Spleen (tissue), 11 donors: ENCODE data around the gene MRPL3. TPM values are rescaled to one million over a fixed set of nuclear protein-coding genes. Genes with fewer than 3 reads are reported as not detected.

Experiments
- DNase-seq: peaks from one replicate; pipeline ENCODE4 v3.0.0-alpha.2; 2020
- H3K27ac ChIP-seq, 8 donors: fragments of 200-600 bp; sonication (generic) in 7 of 8; 1 replicate in 4 of 8; 2 replicates in 4 of 8; pipeline versions ENCODE4 v1.5.0 to v1.8.0; 2016 to 2021; ENCODE audit warnings: inconsistent platforms in 4 of 8, mild to moderate bottlenecking in 4 of 8, moderate library complexity in 1 of 8
- H3K27me3 ChIP-seq, 7 donors: fragments of 200-600 bp; sonication (generic) in 6 of 7; replicated peaks in 1 of 7; 1 replicate in 4 of 7; 2 replicates in 3 of 7; pipeline versions ENCODE4 v1.5.0 to v1.8.0; 2016 to 2021; ENCODE audit warnings: inconsistent platforms in 3 of 7, mild to moderate bottlenecking in 1 of 7
- H3K36me3 ChIP-seq, 6 donors: fragments of 200-600 bp; sonication (generic) in 5 of 6; 1 replicate in 4 of 6; 2 replicates in 2 of 6; pipeline versions ENCODE4 v1.5.0 to v1.8.0; 2016 to 2021; ENCODE audit warnings: inconsistent platforms in 2 of 6
- H3K4me1 ChIP-seq, 6 donors: fragments of 200-600 bp; sonication (generic) in 5 of 6; 1 replicate in 3 of 6; 2 replicates in 3 of 6; pipeline versions ENCODE4 v1.5.0 to v1.8.0; 2016 to 2021; ENCODE audit warnings: inconsistent platforms in 3 of 6
- H3K4me3 ChIP-seq, 8 donors: fragments of 200-600 bp; sonication (generic) in 7 of 8; 1 replicate in 4 of 8; 2 replicates in 4 of 8; pipeline versions ENCODE4 v1.5.0 to v1.8.0; 2016 to 2021; ENCODE audit warnings: inconsistent platforms in 4 of 8, mild to moderate bottlenecking in 4 of 8, moderate library complexity in 2 of 8
- H3K9me3 ChIP-seq, 8 donors: fragments of 200-600 bp; sonication (generic) in 7 of 8; 1 replicate in 4 of 8; 2 replicates in 4 of 8; pipeline versions ENCODE4 v1.5.0 to v1.8.0; 2016 to 2021; ENCODE audit warnings: inconsistent platforms in 4 of 8
- POLR2A ChIP-seq, 3 donors: fragments of 450-650 bp; IDR thresholded peaks; one replicate each; pipeline ENCODE4 v1.5.1; 2017; ENCODE audit warnings: antibody characterized with exemption in 3 of 3, mild to moderate bottlenecking in 1 of 3
- POLR2AphosphoS5 ChIP-seq, 3 donors: sonication (generic); formaldehyde crosslinking; IDR thresholded peaks; one replicate each; pipeline ENCODE4 v1.5.1; 2017; ENCODE audit warnings: antibody characterized with exemption in 3 of 3
- WGBS, 5 donors: extraction: QIAGEN DNeasy Blood & Tissue Kit in 3 of 5; methylation state at CpG; one replicate each; pipeline versions ENCODE4 v1.1.5 to v1.1.7; 2013 to 2018; 5-methylcytosine and 5-hydroxymethylcytosine counted together
- intact Hi-C: fragments of 100-400 bp; cut with DNase I; formaldehyde crosslinking; loops from one replicate; pipeline ENCODE4 v1.15.0; 2023; ENCODE audit warnings: low total_unique reads
- polyA plus RNA-seq, 3 donors: library from polyadenylated mRNA; stranded (reverse); fragments of 200-250 nt; gene quantifications; one replicate each; pipeline ENCODE4 v1.2.1, GENCODE V29; 2013
- total RNA-seq, 7 donors: library from RNA; depleted of rRNA in 3 of 7; stranded (reverse); fragments of >200 nt in 3 of 7; fragmentation: NEBNext Ultra II Directional in 4 of 7; extraction: Animal tissue kit (Norgen Biotek cat#: 25700) in 4 of 7; gene quantifications; one replicate each; pipeline versions ENCODE4 v1.1.0 to v1.2.1, GENCODE V29; 2016 to 2021
- TF ChIP-seq, protein P1 (sequence below), 11 experiments: fragments of 200-600 bp in 7 of 11; fragments of 450-650 bp in 4 of 11; sonication (generic) in 4 of 11; IDR thresholded peaks in 8 of 11; conservative IDR thresholded peaks in 3 of 11; 1 replicate in 7 of 11; 2 replicates in 4 of 11; pipeline versions ENCODE4 v1.4.0 to v1.8.0; 2016 to 2021; ENCODE audit warnings: antibody characterized with exemption in 11 of 11, inconsistent platforms in 4 of 11, mild to moderate bottlenecking in 1 of 11
- donor health status: healthy with polysubstance abuse.
- donor health status: DM: no; HTN: no; CAD: no; lungs with moderate emphysema.
- donor health status: DM: no; HTN: no; CAD: no.
- donor health status: Bipolar disorder and iron deficiency.
- donor health status: healthy.
- donor health status: DM: no; HTN: no; CAD: no.
- donor health status: DM: yes; HTN: yes; CAD: no.

The MRPL3 gene
- total and polyA plus RNA-seq, 10 donors: 39.9 to 66.9 (median 52.6) TPM

DNA sequence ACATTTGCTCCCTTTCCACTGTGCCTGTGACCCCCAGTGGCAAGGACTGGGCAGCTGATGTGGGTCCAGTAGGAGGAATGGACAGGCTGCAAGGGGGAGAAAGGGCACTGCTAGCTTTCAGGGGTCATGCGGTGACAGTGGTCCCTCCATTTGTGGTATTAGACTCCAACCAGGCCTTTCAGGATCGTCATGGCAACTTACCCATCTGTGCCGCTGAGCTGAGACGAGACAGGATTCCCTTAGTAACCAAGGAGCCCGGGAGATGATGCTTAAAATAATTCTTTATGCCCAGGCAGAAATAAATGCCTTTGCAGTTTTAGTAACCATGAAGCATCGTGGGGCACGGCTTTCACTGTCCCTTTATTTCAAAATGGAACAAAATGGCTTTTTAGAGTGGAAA, 15.9 kb upstream of the MRPL3 start:
- H3K27me3 ChIP-seq: no peaks in the 10 kb centered on the region
- H3K27ac ChIP-seq: no peak overlapping the region
- no peak overlapping the region for H3K4me3 ChIP-seq
- no peak for DNase-seq
- no peaks in the 10 kb centered on the region for H3K36me3 ChIP-seq
- TF ChIP-seq, protein P1, sequence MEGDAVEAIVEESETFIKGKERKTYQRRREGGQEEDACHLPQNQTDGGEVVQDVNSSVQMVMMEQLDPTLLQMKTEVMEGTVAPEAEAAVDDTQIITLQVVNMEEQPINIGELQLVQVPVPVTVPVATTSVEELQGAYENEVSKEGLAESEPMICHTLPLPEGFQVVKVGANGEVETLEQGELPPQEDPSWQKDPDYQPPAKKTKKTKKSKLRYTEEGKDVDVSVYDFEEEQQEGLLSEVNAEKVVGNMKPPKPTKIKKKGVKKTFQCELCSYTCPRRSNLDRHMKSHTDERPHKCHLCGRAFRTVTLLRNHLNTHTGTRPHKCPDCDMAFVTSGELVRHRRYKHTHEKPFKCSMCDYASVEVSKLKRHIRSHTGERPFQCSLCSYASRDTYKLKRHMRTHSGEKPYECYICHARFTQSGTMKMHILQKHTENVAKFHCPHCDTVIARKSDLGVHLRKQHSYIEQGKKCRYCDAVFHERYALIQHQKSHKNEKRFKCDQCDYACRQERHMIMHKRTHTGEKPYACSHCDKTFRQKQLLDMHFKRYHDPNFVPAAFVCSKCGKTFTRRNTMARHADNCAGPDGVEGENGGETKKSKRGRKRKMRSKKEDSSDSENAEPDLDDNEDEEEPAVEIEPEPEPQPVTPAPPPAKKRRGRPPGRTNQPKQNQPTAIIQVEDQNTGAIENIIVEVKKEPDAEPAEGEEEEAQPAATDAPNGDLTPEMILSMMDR (IDR thresholded peaks at IDR 0.05 in 8 of 11, conservative IDR thresholded peaks at IDR 0.05 in 3 of 11): no peak
- TF ChIP-seq POLR2A (IDR thresholded peaks at IDR 0.05) (no peak), POLR2AphosphoS5 (IDR thresholded peaks at IDR 0.05) (no peak)
- peaks cover 0 to 11% (median 2%) of the 10 kb centered on the region in 8 donors for H3K9me3 ChIP-seq
- WGBS, 5 donors: 83 to 91% (median 88%) methylated on average over 7 of the region's 7 CpGs
- intact Hi-C loops: no loop called here
- H3K4me1 ChIP-seq: no peaks in the 10 kb centered on the region

GRCh38 chr3:131505421-131505820, 2.6 kb upstream of the MRPL3 start:
- peaks cover 0 to 15% (median 0%) of the 10 kb centered on the region in 7 donors for H3K27me3 ChIP-seq
- peaks cover 0 to 12% (median under 1%) of the 10 kb centered on the region in 6 donors for H3K36me3 ChIP-seq
- peaks cover 15 to 43% (median 34%) of the 10 kb centered on the region in 6 donors for H3K4me1 ChIP-seq
- no peak for DNase-seq
- intact Hi-C loops: loop anchor here (10.0 kb wide), 2 partner anchors 121 to 471 kb away; partner anchors contain the start of gene NUDT16
- 82 to 88% (median 86%) methylated on average over 4 of the region's 4 CpGs for WGBS, 5 donors
- peaks cover 0 to 3% (median 0%) of the 10 kb centered on the region in 8 donors for H3K9me3 ChIP-seq
- TF ChIP-seq POLR2A (IDR thresholded peaks at IDR 0.05): no peak
- TF ChIP-seq, protein P1 (IDR thresholded peaks at IDR 0.05 in 8 of 11, conservative IDR thresholded peaks at IDR 0.05 in 3 of 11): no peak
- TF ChIP-seq POLR2AphosphoS5 (IDR thresholded peaks at IDR 0.05): no peak
- H3K27ac ChIP-seq: peak overlapping the region in 1 of 8 donors; percentile 83
- no peak overlapping the region for H3K4me3 ChIP-seq

DNA sequence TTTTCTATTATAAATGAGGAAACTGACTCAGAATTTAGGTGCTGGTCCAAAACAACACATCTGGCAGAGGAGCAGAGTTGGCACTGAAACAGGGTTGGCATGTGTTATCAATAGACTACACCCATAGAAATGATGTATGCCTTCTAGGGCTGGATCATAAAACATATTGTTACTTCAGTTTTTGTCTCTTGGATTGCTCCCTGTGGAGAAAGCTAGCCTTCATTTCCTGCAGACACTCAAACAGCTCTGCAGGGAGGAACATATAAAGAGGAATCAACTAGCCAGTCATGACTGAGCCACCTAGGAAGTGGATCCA, 507 bp upstream of the MRPL3 start:
- no peak for DNase-seq
- H3K27ac ChIP-seq: peak overlapping the region; percentile 52 to 88 (median 76)

DNA sequence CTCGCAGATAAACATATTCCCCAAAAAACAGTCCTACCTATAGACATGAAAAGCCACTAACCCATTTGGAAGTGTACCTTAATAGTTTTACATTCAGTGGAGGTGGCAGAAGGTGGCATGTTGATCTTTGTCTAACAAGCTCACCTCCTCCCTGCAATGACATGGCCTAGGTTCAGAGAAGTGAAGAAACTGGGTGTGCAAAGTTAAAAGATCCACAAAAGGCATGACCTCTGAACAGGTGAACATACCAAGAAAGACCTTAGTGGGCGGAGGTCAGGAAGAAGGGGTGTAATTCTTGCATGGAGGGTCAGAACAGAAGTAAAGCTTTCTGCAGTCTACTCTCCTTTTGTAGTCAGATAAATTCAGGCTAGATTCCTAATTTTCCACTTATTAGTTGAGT, 822 bp downstream of the MRPL3 start:
- Histone ChIP-seq H3K9me3 (no peaks in the 10 kb centered on the region), H3K4me3 (peak overlapping the region; percentile 55 to 100 (median 82)), H3K27ac (peak overlapping the region in 7 of 8 donors; percentile 52 to 88 (median 80)), H3K36me3 (peaks cover 0 to 46% (median 28%) of the 10 kb centered on the region in 6 donors), H3K27me3 (no peaks in the 10 kb centered on the region), H3K4me1 (peaks cover 15 to 49% (median 37%) of the 10 kb centered on the region in 6 donors)
- no peak for DNase-seq
- 40 to 59% (median 49%) methylated on average over 2 of the region's 2 CpGs for WGBS, 5 donors
- intact Hi-C loops: loop anchor here (10.0 kb wide), 2 partner anchors 117 to 467 kb away; partner anchors contain the start of gene NUDT16
- TF ChIP-seq POLR2AphosphoS5 (IDR thresholded peaks at IDR 0.05) (no peak), POLR2A (IDR thresholded peaks at IDR 0.05) (no peak)
- TF ChIP-seq, protein P1 (IDR thresholded peaks at IDR 0.05 in 8 of 11, conservative IDR thresholded peaks at IDR 0.05 in 3 of 11): no peak

More for the DNA sequence above, 507 bp upstream of the MRPL3 start:
- TF ChIP-seq, protein P1 (IDR thresholded peaks at IDR 0.05 in 8 of 11, conservative IDR thresholded peaks at IDR 0.05 in 3 of 11): no peak
- no peak for TF ChIP-seq POLR2AphosphoS5 (IDR thresholded peaks at IDR 0.05)
- no peak for TF ChIP-seq POLR2A (IDR thresholded peaks at IDR 0.05)
- peaks cover 0 to 8% (median 0%) of the 10 kb centered on the region in 7 donors for H3K27me3 ChIP-seq
- intact Hi-C loops: loop anchor here (10.0 kb wide), 2 partner anchors 118 to 468 kb away; partner anchors contain the start of gene NUDT16
- peak overlapping the region; percentile 55 to 100 (median 82) for H3K4me3 ChIP-seq
- H3K9me3 ChIP-seq: no peaks in the 10 kb centered on the region
- peaks cover 0 to 33% (median 15%) of the 10 kb centered on the region in 6 donors for H3K36me3 ChIP-seq
- peaks cover 15 to 49% (median 37%) of the 10 kb centered on the region in 6 donors for H3K4me1 ChIP-seq
